ENCODE data around the gene NFKBIB. TPM values are rescaled to one million over a fixed set of nuclear protein-coding genes. Genes with fewer than 3 reads are reported as not detected.

NFKBIB gene
- total RNA-seq, 1 experiment from 2014 or later, result 51.2 TPM

- no peak for TF ChIP-seq YY1 (IDR thresholded peaks at IDR 0.05; ENCODE audit: extremely low read depth, insufficient replicate concordance, low read depth, low read length)
- TF ChIP-seq JUND (IDR thresholded peaks at IDR 0.05), result no peak
- TF ChIP-seq ZNF274 (IDR thresholded peaks at IDR 0.05; ENCODE audit: low read depth, low read length), result no peak
- TF ChIP-seq CTCF (IDR thresholded peaks at IDR 0.05 in 2 of 3, conservative IDR thresholded peaks at IDR 0.05 in 1 of 3; ENCODE audit: borderline replicate concordance in 1 of 3, insufficient read depth in 1 of 3, low read depth in 2 of 3, low read length in 2 of 3), result no peak
- TF ChIP-seq TCF7L2 (IDR thresholded peaks at IDR 0.05; ENCODE audit: borderline replicate concordance, extremely low read depth, insufficient read depth, insufficient read length), result no peak
Observed at GRCh38 chr19:38951187-38951586, 51.4 kb downstream of the NFKBIB start (continued).

DNA sequence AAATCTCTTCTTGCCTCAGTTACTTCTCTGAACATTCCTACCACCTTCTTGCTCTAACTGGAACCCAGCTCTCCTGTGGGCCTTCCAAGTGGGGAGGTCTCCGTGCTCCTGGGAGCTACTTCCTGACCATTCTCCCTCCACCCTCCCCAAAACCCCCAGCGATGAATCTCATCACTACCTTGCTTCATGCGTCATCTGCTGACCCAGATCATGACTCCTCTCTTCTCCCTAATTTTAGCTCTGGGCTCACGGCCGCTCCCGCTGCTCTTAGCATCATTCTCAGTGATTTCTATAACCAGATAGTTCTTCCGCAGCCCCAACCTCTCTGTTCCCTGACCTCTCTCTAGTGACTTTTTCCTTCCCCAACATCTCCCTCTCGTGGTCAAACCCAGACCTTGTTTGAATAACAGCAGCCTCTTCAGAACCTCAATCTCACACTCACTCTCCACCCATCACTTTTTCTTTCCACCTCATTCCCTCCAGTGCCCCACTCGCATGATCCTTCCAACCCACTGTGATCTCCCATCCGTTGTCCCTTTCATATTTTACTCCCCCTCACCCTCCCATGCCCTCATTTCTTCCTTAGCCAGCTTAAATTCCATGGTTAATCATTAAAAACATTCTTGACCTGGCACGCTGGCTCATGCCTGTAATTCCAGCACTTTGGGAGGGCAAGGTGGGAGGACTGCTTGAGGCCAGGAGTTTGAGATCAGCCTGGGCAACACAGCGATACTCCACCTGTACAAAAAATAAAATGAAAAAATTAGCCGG lies 52.8 kb downstream of the NFKBIB start:
- POLR2A ChIA-PET, result interaction anchor here (1.2 to 1.5 kb wide), 2 partner anchors 103 to 446 kb away, joined by 3 read pairs; no protein-coding TSS in a partner anchor
- BruUV-seq (replicated peaks), result no TSS peak
- CTCF ChIA-PET, result interaction anchor here (1.4 to 1.6 kb wide), 2 partner anchors 474 to 550 kb away, joined by 3 to 6 read pairs; partner anchors contain the start of gene FAM98C
- Histone ChIP-seq H3K27me3 (ENCODE audit: insufficient read depth, low read length) (no peaks in the 10 kb centered on the region), H3K79me2 (ENCODE audit: insufficient read depth, low read length) (no peaks in the 10 kb centered on the region), H3K9me3 (ENCODE audit: control insufficient read depth in 1 of 2, insufficient read depth in 1 of 2, low read depth in 1 of 2, low read length in 2 of 2) (no peaks in the 10 kb centered on the region), H3K4me1 (ENCODE audit: control insufficient read depth in 1 of 2, insufficient read depth in 2 of 2, low read length in 2 of 2) (peaks cover 3 to 10% of the 10 kb centered on the region in 2 experiments), H4K20me1 (ENCODE audit: insufficient read depth) (no peaks in the 10 kb centered on the region), H2AFZ (ENCODE audit: low read depth, low read length, poor library complexity, severe bottlenecking) (peak overlapping the region; percentile 52), H3K9ac (ENCODE audit: low read length) (no peak overlapping the region), H3K36me3 (ENCODE audit: control insufficient read depth in 1 of 2, insufficient read depth in 2 of 2, low read length in 2 of 2) (no peaks in the 10 kb centered on the region), H3K27ac (ENCODE audit: low read depth, low read length) (no peak overlapping the region), H3K9me2 (ENCODE audit: insufficient read depth) (no peaks in the 10 kb centered on the region), H3K4me3 (replicated peaks in 1 of 2; ENCODE audit: low read depth in 1 of 2, low read length in 2 of 2) (no peak overlapping the region), H3K4me2 (ENCODE audit: low read length) (peak overlapping the region; percentile 48)
- intact Hi-C loops (cut with micrococcal nuclease), result loop anchor here (1.0 kb wide), 1 partner anchor 437 kb away; no protein-coding TSS in a partner anchor
- ATAC-seq (peak; percentile 87), DNase-seq (ENCODE audit: low read depth, low spot score) (no peak)
- RAD21 ChIA-PET (ENCODE audit: low non-redundant PET in 1 of 2, low total read pairs in 2 of 2, uncharacterized antibody in 2 of 2, unreplicated experiment in 2 of 2), result no interaction called here
- TF ChIP-seq CTCF (IDR thresholded peaks at IDR 0.05 in 2 of 3, conservative IDR thresholded peaks at IDR 0.05 in 1 of 3; ENCODE audit: borderline replicate concordance in 1 of 3, insufficient read depth in 1 of 3, low read depth in 2 of 3, low read length in 2 of 3) (peak; percentile 38 to 48 (median 45); a peak in 5 of 6 replicates), ATF3 (IDR thresholded peaks at IDR 0.05) (no peak), RAD21 (IDR thresholded peaks at IDR 0.05; ENCODE audit: low read depth) (peak; percentile 73), FOSL1 (IDR thresholded peaks at IDR 0.05; ENCODE audit: low read depth) (no peak), EZH2phosphoT487 (IDR thresholded peaks at IDR 0.05; ENCODE audit: borderline replicate concordance) (no peak), REST (IDR thresholded peaks at IDR 0.05; ENCODE audit: low read depth) (no peak)
